A549 (cell line): ENCODE measurements around the gene OOSP3. TPM values are rescaled to one million over a fixed set of nuclear protein-coding genes. Genes with fewer than 3 reads are reported as not detected.

Source experiments
- ATAC-seq, 2 experiments: fragments of 200-7000 bp in 1 of 2; fragments of >200 bp in 1 of 2; cut with Nextera tagmentation in 1 of 2; cut with Tn5 transposase in 1 of 2; 3 replicates each; pipeline versions ENCODE4 v1.8.0 to v1.9.1; 2018 to 2020; ENCODE audit warnings: mild to moderate bottlenecking in 1 of 2, moderate library complexity in 1 of 2
- CTCF ChIA-PET: fragments of 300-600 bp; sonication (Branson Sonifier 250); formaldehyde crosslinking; extraction: SDS; loops from one replicate; lab custom pipeline; 2021; ENCODE audit warnings: antibody characterized with exemption, inconsistent platforms; lab: Yijun Ruan, JAX
- POLR2A ChIA-PET: fragments of 350-600 bp; formaldehyde crosslinking; extraction: SDS; loops from one replicate; lab custom pipeline; 2021; ENCODE audit warnings: antibody characterized with exemption, inconsistent platforms; lab: Yijun Ruan, JAX
- DNase-seq, 2 experiments: peaks; one replicate each; pipeline versions ENCODE4 v3.0.0 to v3.0.0-alpha.2; 2011 to 2016; ENCODE audit warnings: low read depth in 1 of 2, low spot score in 1 of 2
- FAIRE-seq: peaks from 2 replicates; lab custom pipeline; 2011; peaks lifted over from hg19 to GRCh38; lab: Jason Lieb, UNC
- H3K27ac ChIP-seq, 2 experiments: fragments of >200 bp; sonication (Bioruptor Twin); formaldehyde crosslinking; 3 replicates each; pipeline ENCODE4 v1.5.1; 2016 to 2017
- H3K4me1 ChIP-seq: fragments of >200 bp; sonication (Bioruptor Twin); formaldehyde crosslinking; 3 replicates; pipeline ENCODE4 v1.6.1; 2016
- H3K4me2 ChIP-seq: fragments of >200 bp; sonication (Bioruptor Twin); formaldehyde crosslinking; 3 replicates; pipeline ENCODE4 v1.6.1; 2016
- H3K4me3 ChIP-seq: fragments of >200 bp; sonication (Bioruptor Twin); formaldehyde crosslinking; 3 replicates; pipeline ENCODE4 v1.5.1; 2016
- H3K9me3 ChIP-seq: fragments of >200 bp; sonication (Bioruptor Twin); formaldehyde crosslinking; 3 replicates; pipeline ENCODE4 v1.6.1; 2016
- BHLHE40 ChIP-seq: IDR thresholded peaks from 2 replicates; pipeline ENCODE4 v1.6.1; 2012; ENCODE audit warnings: low read depth, low read length, inconsistent platforms
- CBX2 ChIP-seq: fragments of 200-600 bp; sonication (generic); IDR thresholded peaks from 2 replicates; pipeline ENCODE4 v1.6.1; 2016; ENCODE audit warnings: low read depth, mild to moderate bottlenecking, borderline replicate concordance
- CEBPB ChIP-seq, 2 experiments: fragments of >200 bp in 1 of 2; sonication (Bioruptor Twin) in 1 of 2; formaldehyde crosslinking in 1 of 2; IDR thresholded peaks; 2 replicates each; pipeline ENCODE4 v1.6.1; 2012 to 2016
- EHF ChIP-seq: fragments of 250-450 bp; sonication (Bioruptor Pico); IDR thresholded peaks from 2 replicates; pipeline ENCODE4 v1.5.0; 2020; ENCODE audit warnings: mild to moderate bottlenecking
- EHMT2 ChIP-seq: fragments of 200-600 bp; sonication (generic); IDR thresholded peaks from 2 replicates; pipeline ENCODE4 v1.6.1; 2016; ENCODE audit warnings: antibody characterized with exemption, low read depth, mild to moderate bottlenecking, moderate library complexity
- HDAC2 ChIP-seq: fragments of 200-600 bp; sonication (generic); IDR thresholded peaks from 2 replicates; pipeline ENCODE4 v1.6.1; 2016
- HOXB13 ChIP-seq: fragments of 250-450 bp; sonication (Bioruptor Pico); IDR thresholded peaks from 2 replicates; pipeline ENCODE4 v1.5.0; 2020; ENCODE audit warnings: low read depth, mild to moderate bottlenecking, moderate library complexity
- JUN ChIP-seq, 2 experiments: fragments of >200 bp; sonication (Bioruptor Twin); formaldehyde crosslinking; IDR thresholded peaks; 2 replicates in 1 of 2; 3 replicates in 1 of 2; pipeline ENCODE4 v1.6.1; 2016 to 2017
- KDM1A ChIP-seq: fragments of 200-600 bp; sonication (generic); IDR thresholded peaks from 2 replicates; pipeline ENCODE4 v1.6.1; 2016; ENCODE audit warnings: low read depth, mild to moderate bottlenecking
- NPAS2 ChIP-seq: fragments of 250-450 bp; sonication (Bioruptor Pico); IDR thresholded peaks from 2 replicates; pipeline ENCODE4 v1.8.0; 2022; ENCODE audit warnings: mild to moderate bottlenecking, moderate library complexity, borderline replicate concordance
- NR3C1 ChIP-seq: fragments of >200 bp; sonication (Bioruptor Twin); formaldehyde crosslinking; IDR thresholded peaks from 3 replicates; pipeline ENCODE4 v1.6.1; 2017
- PHF8 ChIP-seq: fragments of 200-600 bp; sonication (generic); IDR thresholded peaks from 2 replicates; pipeline ENCODE4 v1.6.1; 2016; ENCODE audit warnings: low read depth, mild to moderate bottlenecking, antibody characterized with exemption, moderate library complexity, borderline replicate concordance
- RARB ChIP-seq: fragments of 250-450 bp; sonication (Bioruptor Pico); IDR thresholded peaks from 2 replicates; pipeline ENCODE4 v1.8.0; 2021; ENCODE audit warnings: mild to moderate bottlenecking, moderate library complexity
- SREBF2 ChIP-seq: fragments of 450-650 bp; IDR thresholded peaks from 2 replicates; pipeline ENCODE4 v1.6.1; 2014; ENCODE audit warnings: mild to moderate bottlenecking, moderate library complexity
- ZFP36 ChIP-seq: fragments of 450-650 bp; IDR thresholded peaks from 2 replicates; pipeline ENCODE4 v1.6.1; 2014; ENCODE audit warnings: borderline replicate concordance; ENCODE audit not compliant: partially characterized antibody
- ZSCAN20 ChIP-seq: fragments of 250-450 bp; sonication (Bioruptor Pico); IDR thresholded peaks from 2 replicates; pipeline ENCODE4 v1.8.0; 2022; ENCODE audit warnings: mild to moderate bottlenecking, moderate library complexity
- WGBS: methylation state at CpG from one replicate; pipeline ENCODE4 v1.1.6; 2017; ENCODE audit errors: missing lambda C conversion rate; 5-methylcytosine and 5-hydroxymethylcytosine counted together
- polyA plus RNA-seq, 4 experiments: library from polyadenylated mRNA; depleted of rRNA in 3 of 4; stranded (reverse); fragments of >200 nt; fragmentation: RNase III in 1 of 4; extraction: RNeasy Plus Mini Kit Qiagen cat#74134 plus additional on column Dnase treatment in 1 of 4; gene quantifications; 2 replicates in 3 of 4; 3 replicates in 1 of 4; pipeline ENCODE4 v1.2.3, GENCODE V29; 2011 to 2017
- TF ChIP-seq, protein P1 (sequence below): fragments of >200 bp; sonication (Bioruptor Twin); formaldehyde crosslinking; IDR thresholded peaks from 3 replicates; pipeline ENCODE4 v1.5.1; 2016
- TF ChIP-seq, protein P2 (sequence below): fragments of 250-450 bp; sonication (Bioruptor Pico); IDR thresholded peaks from 2 replicates; pipeline ENCODE4 v1.5.0; 2020; ENCODE audit warnings: low read depth, mild to moderate bottlenecking, moderate library complexity
- TF ChIP-seq, protein P3 (sequence below): fragments of 150-350 bp; IDR thresholded peaks from 2 replicates; pipeline ENCODE4 v1.6.1; 2014; ENCODE audit warnings: low read depth, mild to moderate bottlenecking, low read length
- TF ChIP-seq, protein P4 (sequence below): fragments of 250-450 bp; sonication (Bioruptor Pico); IDR thresholded peaks from 2 replicates; pipeline ENCODE4 v1.5.0; 2021; ENCODE audit warnings: mild to moderate bottlenecking, moderate library complexity, borderline replicate concordance
- TF ChIP-seq, protein P5 (sequence below): IDR thresholded peaks from 2 replicates; pipeline ENCODE4 v1.6.1; 2012
- TF ChIP-seq, protein P6 (sequence below): IDR thresholded peaks from 2 replicates; pipeline ENCODE4 v1.6.1; 2012

The OOSP3 gene
- polyA plus RNA-seq, 2 of the 4 experiments (the other 2 are of a cell fraction), result not detected

DNA sequence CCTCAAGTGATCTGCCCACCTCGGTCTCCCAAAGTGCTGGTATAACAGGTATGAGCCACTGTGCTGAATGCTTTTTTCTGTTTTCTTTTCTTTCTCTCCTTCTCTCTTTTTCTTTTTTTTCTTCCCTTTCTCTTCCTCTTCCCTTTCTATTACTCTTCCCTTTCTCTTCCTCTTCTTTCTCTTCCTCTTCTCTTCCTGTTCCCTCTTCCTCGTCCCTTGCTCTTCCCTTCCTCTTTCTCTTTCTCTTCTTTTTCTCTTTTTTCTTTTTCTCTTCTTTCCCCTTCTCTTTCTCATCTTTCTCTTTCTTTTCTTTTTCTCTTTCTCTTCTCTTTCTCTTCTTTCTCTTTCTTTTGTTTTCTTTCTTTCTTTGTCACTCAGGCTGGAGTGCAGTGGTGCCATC, 60.9 kb downstream of the OOSP3 start:
- Histone ChIP-seq H3K4me1 (no peaks in the 10 kb centered on the region), H3K27ac (no peak overlapping the region), H3K4me2 (no peak overlapping the region), H3K9me3 (no peaks in the 10 kb centered on the region), H3K4me3 (no peak overlapping the region)
- ATAC-seq, result no peak
- DNase-seq, result no peak
- TF ChIP-seq SREBF2, result no peak
- TF ChIP-seq, protein P1, sequence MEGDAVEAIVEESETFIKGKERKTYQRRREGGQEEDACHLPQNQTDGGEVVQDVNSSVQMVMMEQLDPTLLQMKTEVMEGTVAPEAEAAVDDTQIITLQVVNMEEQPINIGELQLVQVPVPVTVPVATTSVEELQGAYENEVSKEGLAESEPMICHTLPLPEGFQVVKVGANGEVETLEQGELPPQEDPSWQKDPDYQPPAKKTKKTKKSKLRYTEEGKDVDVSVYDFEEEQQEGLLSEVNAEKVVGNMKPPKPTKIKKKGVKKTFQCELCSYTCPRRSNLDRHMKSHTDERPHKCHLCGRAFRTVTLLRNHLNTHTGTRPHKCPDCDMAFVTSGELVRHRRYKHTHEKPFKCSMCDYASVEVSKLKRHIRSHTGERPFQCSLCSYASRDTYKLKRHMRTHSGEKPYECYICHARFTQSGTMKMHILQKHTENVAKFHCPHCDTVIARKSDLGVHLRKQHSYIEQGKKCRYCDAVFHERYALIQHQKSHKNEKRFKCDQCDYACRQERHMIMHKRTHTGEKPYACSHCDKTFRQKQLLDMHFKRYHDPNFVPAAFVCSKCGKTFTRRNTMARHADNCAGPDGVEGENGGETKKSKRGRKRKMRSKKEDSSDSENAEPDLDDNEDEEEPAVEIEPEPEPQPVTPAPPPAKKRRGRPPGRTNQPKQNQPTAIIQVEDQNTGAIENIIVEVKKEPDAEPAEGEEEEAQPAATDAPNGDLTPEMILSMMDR, result no peak
- TF ChIP-seq EHF (CRISPR knock-in tag), result no peak
- TF ChIP-seq, protein P2, sequence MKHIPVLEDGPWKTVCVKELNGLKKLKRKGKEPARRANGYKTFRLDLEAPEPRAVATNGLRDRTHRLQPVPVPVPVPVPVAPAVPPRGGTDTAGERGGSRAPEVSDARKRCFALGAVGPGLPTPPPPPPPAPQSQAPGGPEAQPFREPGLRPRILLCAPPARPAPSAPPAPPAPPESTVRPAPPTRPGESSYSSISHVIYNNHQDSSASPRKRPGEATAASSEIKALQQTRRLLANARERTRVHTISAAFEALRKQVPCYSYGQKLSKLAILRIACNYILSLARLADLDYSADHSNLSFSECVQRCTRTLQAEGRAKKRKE (CRISPR knock-in tag), result no peak
- no peak for TF ChIP-seq CEBPB (IDR thresholded peaks at IDR 0.05)
- no peak for TF ChIP-seq CBX2
- no peak for TF ChIP-seq NPAS2 (CRISPR knock-in tag)
- TF ChIP-seq ZFP36, result no peak
- TF ChIP-seq BHLHE40, result no peak
- TF ChIP-seq HOXB13 (CRISPR knock-in tag), result no peak
- TF ChIP-seq, protein P3, sequence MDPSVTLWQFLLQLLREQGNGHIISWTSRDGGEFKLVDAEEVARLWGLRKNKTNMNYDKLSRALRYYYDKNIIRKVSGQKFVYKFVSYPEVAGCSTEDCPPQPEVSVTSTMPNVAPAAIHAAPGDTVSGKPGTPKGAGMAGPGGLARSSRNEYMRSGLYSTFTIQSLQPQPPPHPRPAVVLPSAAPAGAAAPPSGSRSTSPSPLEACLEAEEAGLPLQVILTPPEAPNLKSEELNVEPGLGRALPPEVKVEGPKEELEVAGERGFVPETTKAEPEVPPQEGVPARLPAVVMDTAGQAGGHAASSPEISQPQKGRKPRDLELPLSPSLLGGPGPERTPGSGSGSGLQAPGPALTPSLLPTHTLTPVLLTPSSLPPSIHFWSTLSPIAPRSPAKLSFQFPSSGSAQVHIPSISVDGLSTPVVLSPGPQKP, result no peak
- WGBS, result 3% methylated on average over 2 of the region's 2 CpGs
- FAIRE-seq, result no peak
- ChIA-PET CTCF (no interaction called here), POLR2A (no interaction called here)

DNA sequence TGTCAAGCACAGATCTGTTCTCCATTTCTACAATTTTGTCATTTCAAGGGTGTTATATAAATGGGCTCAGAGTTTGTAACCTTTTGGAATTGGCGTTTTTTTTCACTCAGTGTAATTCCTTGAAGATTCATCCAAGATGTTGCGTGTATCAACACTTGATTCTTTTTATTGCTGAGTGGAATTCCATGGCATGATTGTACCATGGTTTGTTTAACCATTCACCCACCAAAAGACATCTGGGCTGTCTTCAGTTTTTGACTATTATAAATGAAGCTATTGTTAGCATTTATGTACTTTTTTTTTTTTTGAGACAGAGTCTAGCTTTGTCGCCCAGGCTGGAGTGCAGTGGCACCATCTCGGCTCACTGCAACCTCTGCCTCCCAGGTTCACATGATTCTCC, 62.5 kb downstream of the OOSP3 start:
- no peaks in the 10 kb centered on the region for H3K4me1 ChIP-seq
- CTCF ChIA-PET, result no interaction called here
- no peak overlapping the region for H3K4me3 ChIP-seq
- TF ChIP-seq ZSCAN20 (CRISPR knock-in tag) (no peak), RARB (CRISPR knock-in tag) (no peak)
- 6% methylated on average over 4 of the region's 4 CpGs for WGBS
- no peaks in the 10 kb centered on the region for H3K9me3 ChIP-seq
- ATAC-seq (no peak), DNase-seq (no peak), FAIRE-seq (no peak)
- H3K4me2 ChIP-seq, result no peak overlapping the region
- POLR2A ChIA-PET, result no interaction called here
- no peak overlapping the region for H3K27ac ChIP-seq

DNA sequence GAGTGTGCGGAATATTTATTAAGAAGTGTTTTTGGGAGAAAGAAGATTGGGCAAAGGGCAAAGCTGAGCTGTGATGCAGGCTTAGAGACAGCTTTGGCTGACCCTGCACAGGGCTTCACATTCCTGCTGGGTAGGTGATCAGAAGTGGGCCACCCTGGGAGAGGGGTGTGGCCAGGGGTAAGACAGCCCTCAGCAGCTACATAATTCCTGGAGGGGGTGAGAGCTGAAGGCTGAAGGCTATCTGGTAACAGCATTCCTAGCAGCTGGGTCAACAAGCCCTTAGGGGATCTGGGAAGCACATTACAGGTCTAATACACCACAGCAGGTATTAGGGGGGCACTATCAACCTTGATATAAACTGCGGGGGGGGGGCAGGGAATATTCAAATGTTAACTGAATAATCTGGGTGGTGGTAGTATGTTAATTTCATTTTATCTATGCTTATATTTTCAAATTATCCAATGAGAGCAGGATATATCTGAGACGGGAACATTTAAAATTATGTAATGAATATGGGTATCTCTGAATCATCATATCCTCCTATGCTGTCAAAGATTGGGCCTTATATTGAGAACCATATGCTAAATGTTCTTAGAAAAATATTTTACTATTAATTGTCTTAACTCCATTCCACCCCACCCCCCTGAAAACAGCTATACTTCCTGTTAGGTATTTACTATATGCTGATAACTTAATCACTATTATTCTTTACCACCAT, 65.6 kb downstream of the OOSP3 start:
- 21% methylated on average over 3 of the region's 3 CpGs for WGBS
- Histone ChIP-seq H3K4me3 (no peak overlapping the region), H3K9me3 (no peaks in the 10 kb centered on the region), H3K4me2 (no peak overlapping the region), H3K27ac (no peak overlapping the region), H3K4me1 (no peaks in the 10 kb centered on the region)
- no peak for ATAC-seq
- DNase-seq, result no peak
- no peak for FAIRE-seq
- ChIA-PET POLR2A (no interaction called here), CTCF (interaction anchor here (1.1 kb wide), 1 partner anchor 13 kb away, joined by 3 read pairs; no protein-coding TSS in a partner anchor)
- TF ChIP-seq KDM1A, result no peak
- no peak for TF ChIP-seq ZSCAN20 (CRISPR knock-in tag)
- no peak for TF ChIP-seq CEBPB (IDR thresholded peaks at IDR 0.05)
- no peak for TF ChIP-seq CBX2
- TF ChIP-seq, protein P4, sequence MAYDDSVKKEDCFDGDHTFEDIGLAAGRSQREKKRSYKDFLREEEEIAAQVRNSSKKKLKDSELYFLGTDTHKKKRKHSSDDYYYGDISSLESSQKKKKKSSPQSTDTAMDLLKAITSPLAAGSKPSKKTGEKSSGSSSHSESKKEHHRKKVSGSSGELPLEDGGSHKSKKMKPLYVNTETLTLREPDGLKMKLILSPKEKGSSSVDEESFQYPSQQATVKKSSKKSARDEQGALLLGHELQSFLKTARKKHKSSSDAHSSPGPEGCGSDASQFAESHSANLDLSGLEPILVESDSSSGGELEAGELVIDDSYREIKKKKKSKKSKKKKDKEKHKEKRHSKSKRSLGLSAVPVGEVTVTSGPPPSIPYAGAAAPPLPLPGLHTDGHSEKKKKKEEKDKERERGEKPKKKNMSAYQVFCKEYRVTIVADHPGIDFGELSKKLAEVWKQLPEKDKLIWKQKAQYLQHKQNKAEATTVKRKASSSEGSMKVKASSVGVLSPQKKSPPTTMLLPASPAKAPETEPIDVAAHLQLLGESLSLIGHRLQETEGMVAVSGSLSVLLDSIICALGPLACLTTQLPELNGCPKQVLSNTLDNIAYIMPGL, result no peak
- TF ChIP-seq, protein P1, result no peak
- no peak for TF ChIP-seq PHF8
- TF ChIP-seq HDAC2, result no peak
- no peak for TF ChIP-seq NR3C1
- TF ChIP-seq JUN (IDR thresholded peaks at IDR 0.05), result no peak
- no peak for TF ChIP-seq EHMT2
- TF ChIP-seq, protein P5, sequence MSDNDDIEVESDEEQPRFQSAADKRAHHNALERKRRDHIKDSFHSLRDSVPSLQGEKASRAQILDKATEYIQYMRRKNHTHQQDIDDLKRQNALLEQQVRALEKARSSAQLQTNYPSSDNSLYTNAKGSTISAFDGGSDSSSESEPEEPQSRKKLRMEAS, result no peak
- TF ChIP-seq, protein P6, sequence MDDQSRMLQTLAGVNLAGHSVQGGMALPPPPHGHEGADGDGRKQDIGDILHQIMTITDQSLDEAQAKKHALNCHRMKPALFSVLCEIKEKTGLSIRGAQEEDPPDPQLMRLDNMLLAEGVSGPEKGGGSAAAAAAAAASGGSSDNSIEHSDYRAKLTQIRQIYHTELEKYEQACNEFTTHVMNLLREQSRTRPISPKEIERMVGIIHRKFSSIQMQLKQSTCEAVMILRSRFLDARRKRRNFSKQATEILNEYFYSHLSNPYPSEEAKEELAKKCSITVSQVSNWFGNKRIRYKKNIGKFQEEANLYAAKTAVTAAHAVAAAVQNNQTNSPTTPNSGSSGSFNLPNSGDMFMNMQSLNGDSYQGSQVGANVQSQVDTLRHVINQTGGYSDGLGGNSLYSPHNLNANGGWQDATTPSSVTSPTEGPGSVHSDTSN, result no peak
- TF ChIP-seq, protein P2 (CRISPR knock-in tag), result no peak
